ENCODE results near the gene PDAP1.

DNA sequence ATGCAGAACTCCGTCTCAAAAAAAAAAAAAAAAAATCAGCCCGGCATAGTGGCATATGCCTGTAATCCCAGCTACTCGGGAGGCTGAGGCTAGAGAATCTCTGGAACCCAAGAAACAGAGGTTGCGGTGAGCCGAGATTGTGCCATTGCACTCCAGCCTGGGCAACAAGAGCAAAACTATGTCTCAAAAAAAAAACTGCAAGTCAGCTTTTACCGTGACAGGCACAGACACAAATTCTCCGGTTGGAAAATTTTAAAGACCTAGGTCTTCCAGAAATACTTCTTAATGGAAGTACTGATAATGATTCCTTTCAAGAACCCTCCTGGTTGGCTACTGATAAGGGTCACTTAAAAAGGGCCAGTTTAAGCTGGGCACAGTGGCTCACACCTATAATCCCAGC is 53.3 kb downstream of the PDAP1 start:
- TF ChIP-seq, protein P1, sequence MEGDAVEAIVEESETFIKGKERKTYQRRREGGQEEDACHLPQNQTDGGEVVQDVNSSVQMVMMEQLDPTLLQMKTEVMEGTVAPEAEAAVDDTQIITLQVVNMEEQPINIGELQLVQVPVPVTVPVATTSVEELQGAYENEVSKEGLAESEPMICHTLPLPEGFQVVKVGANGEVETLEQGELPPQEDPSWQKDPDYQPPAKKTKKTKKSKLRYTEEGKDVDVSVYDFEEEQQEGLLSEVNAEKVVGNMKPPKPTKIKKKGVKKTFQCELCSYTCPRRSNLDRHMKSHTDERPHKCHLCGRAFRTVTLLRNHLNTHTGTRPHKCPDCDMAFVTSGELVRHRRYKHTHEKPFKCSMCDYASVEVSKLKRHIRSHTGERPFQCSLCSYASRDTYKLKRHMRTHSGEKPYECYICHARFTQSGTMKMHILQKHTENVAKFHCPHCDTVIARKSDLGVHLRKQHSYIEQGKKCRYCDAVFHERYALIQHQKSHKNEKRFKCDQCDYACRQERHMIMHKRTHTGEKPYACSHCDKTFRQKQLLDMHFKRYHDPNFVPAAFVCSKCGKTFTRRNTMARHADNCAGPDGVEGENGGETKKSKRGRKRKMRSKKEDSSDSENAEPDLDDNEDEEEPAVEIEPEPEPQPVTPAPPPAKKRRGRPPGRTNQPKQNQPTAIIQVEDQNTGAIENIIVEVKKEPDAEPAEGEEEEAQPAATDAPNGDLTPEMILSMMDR (conservative IDR thresholded peaks at IDR 0.05): no peak
- TF ChIP-seq ZFX (IDR thresholded peaks at IDR 0.05): no peak
